Hematopoietic multipotent progenitor cell treated with erythropoietin and hydrocortisone succinate and interleukin-3 and kit ligand, for 15 days (in vitro differentiated cells): ENCODE measurements around the gene TOR2A.
"Not testable (repeated sequence)": the region's sequence is repeated elsewhere in the genome, so short reads cannot be mapped to it uniquely, and the experiment has no call there.

Experiments
- DNase-seq: peaks from one replicate; pipeline ENCODE4 v3.0.0-alpha.2; 2015; ENCODE audit warnings: low spot score

The TOR2A gene

DNA sequence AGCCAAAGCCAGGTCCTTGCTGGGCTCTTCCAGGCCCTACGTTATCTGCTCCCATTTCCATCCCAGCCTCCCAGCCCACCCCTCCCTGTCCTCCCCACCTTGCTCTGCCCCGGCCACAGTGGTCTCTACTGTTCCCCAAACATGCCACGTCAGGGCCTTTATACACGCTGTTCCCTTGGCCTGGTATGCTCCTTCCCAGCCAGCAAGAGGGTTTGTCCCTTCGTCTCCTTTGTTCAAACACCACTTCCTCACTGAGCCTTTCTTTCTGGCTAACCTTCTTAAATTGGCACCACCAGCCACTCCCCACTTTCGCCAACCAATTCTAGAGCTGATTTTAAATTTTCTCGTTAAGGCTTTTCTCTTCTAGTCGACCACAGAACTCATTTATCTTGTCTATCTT lies 33.6 kb upstream of the TOR2A start:
- DNase-seq: no peak

DNA sequence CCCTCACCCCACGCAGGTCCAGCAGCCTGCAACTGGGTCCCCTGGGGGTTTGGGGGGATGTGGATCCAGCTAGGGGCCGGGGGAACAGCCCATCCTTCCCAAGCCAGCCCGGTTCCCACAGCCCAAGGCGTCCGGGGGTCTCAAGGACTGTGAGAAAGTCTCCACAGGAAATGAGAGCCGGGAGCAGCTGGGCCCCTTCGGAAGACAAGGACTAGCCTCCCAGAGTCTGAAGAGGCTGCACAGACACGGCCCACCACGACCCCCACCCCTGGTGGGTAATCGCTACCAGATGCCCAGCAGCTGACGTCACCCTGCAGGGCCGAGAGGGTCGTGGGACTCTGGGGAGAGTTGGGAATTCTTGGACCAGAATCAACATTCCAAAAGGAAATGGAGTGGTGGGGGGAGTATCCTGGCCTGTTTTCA lies 32.8 kb upstream of the TOR2A start:
- DNase-seq: no peak

- no peak for DNase-seq
Measured at GRCh38 chr9:127767410-127767809, 32.3 kb upstream of the TOR2A start.

DNA sequence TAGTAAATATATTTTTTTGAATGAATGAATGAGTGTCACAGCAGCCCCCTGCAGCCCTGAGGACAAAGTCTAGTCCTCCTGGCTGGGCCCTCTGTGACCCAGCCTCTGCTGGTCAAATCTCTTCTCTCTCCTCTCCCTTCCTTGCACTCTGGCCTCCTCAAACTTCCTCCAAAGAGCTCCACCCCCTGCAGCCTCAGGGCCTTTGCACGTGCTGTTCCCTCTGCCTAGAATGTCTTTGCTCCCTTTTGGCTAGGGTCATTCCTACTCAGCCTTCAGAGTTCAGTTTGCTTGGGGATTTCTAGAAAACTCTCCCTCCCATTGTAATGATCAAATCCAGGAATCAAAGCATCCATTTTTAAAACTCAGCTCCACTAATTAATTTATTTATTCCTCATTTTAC lies 30.3 kb upstream of the TOR2A start:
- no peak for DNase-seq

GRCh38 chr9:127763918-127764384 lies 28.9 kb upstream of the TOR2A start:
- peak; percentile 40 for DNase-seq

DNA sequence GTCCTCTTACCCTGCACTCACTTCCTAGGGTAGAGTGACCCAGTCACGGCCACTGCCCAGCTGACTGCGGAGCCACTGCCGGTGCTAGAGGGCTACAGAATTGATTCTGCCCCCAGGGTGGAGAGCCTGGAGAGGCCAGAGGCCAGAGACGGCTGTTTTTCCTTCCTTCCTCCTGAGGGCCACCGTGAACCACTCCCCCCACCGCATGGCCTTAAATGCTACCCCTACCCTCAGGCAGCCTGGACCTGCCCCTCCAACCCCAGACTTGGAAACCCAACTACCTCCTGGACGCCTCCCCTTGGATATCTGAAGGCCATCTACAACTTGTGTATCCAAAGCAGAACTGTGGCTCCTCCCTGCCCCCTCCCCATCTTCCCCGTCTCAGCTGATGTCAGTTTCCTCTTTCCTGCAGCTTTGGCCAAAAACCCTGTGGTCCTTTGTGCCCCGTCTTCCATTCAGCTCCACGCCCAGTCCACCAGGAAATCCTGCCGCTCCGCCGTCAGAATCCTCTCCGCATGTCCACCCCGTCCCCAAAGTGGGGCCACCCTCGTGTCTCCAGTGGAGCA lies 27.1 kb upstream of the TOR2A start:
- DNase-seq: no peak

DNA sequence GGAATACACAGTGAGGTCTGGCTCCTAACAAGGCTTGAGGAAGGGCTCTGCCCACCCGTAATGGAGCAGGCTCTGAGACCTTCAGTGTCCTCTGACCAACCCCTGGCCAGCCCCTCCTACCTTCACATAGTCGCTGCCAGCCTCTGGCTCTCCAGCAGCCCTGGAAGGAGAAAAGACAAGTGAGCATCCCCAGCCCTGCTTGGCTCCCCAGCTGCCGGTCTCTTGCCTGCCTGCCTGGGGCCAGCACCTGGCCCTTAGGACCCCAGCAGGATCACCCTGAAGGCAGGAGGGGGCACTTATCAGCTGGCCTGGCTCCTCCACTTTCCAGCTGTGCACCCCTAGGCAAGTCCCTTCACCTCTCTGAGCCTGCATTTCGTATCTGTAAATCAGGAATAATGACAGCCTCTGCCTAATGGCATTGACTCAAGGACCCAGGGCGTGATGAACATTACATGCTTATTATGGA lies 26.4 kb upstream of the TOR2A start:
- DNase-seq: no peak

DNA sequence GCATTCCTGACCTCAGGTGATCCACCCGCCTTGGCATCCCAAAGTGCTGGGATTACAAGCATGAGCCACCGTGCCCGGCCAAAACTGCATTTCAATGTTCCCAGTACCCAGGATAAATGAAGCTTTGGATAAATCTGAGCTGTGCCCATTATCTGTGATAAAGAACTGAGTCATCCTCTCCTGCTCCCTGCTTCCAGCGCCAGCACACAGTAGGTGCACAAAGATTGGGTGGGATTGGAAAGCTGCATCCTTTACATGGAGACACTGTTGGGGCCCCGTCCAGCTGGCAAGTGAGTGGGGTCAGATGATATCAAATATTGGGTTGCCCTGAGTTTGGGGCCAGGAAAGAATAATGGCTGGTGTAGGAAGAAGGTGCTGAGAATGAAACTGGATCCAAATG lies 26.0 kb upstream of the TOR2A start:
- no peak for DNase-seq

- DNase-seq: no peak
Measured at GRCh38 chr9:127758843-127759242, 23.7 kb upstream of the TOR2A start.

- not testable (repeated sequence) for DNase-seq
Measured at GRCh38 chr9:127756776-127757175, 21.7 kb upstream of the TOR2A start.

- DNase-seq: no peak
Measured at GRCh38 chr9:127756233-127756632, 21.1 kb upstream of the TOR2A start.

- DNase-seq: no peak
Measured at GRCh38 chr9:127755061-127756060, 20.3 kb upstream of the TOR2A start.

- DNase-seq: no peak
Measured at GRCh38 chr9:127754099-127755060, 19.3 kb upstream of the TOR2A start.

- DNase-seq: no peak
Measured at GRCh38 chr9:127753622-127754021, 18.5 kb upstream of the TOR2A start.

DNA sequence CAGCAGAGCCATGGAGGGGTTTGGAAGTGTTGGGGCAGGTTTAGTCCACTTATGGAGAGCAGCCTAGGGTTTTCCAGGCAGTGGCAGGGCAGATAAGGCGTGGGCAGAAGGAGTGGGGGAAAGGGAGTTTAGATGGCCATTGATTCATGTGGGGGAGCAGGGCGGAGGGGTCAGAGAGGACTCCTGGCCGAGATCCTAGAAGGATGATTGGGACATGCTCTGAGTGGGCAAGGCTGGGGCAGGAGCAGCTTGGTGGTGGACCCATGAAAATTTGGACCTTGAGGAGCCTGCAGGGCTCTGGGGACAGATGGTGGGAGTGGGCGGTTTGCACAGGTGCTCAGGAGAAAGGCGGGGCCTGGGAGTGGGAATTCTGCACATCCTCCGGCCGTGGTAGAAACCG lies 18.1 kb upstream of the TOR2A start:
- DNase-seq: no peak

DNA sequence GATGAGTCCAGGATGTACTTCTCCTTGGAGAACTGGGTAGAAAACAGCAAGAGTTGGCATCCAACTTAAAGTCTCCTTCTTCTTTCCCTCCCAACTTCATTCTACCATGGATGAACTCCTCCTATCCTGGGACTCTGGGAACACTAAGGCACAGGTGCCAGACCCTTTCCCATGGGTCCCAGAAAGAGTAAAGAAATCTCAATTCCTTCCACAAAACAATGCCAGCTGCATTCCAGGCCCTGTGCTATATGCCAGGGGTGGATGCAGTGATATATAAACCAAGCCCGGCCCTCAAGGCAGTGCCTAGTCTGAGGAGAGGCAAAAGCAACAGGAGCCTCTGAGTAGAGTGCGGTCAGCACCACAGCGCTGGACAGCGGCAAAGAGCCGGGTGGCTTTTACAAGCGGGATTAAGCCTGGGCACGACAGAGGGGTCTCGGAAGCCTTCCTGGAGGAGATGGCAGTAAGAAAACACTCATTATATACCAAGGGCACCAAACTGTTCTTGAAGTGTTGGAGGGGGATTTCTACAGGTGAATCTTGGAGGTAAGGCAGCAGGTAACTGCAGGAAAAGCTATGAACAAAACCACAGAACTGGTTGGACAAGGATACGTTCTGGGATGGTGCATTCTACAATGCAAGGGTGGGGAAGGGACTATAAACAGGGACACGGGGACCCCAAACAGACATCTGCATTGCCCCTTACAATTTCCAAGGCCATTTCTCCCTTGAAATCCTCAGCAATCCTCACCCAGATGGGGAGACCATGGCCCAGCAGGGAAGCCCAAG lies 16.4 kb upstream of the TOR2A start:
- no peak for DNase-seq

GRCh38 chr9:127749090-127749787 lies 14.1 kb upstream of the TOR2A start:
- no peak for DNase-seq

DNA sequence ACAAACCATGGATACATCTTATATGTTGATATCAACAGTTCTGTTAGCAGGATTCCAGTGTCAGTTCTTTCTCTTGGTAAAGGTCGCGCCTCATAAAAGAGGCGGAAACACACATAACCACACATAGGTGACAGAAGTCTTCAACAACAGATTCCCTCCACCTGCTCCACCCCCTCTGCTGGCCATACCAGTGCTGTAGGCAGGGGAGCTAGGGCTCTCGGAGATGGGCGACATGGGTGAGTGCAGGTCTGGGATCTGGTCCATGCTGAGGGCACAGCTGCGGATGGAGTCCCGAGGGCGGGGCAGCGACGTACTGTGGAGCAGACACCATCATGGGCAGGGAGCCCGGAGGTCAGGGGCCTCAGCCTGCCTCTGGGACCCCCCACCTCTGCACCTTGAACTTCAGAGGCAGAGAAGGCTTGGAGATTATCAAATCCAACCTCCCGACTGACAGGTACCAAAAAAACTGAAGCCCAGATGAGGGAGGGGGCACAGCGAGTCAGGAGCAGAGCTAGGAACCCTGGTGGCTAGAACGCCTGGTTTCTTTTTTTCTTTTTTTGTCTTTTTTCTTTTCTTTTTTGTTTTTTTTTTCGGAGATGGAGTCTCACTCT lies 12.0 kb upstream of the TOR2A start:
- DNase-seq: no peak

GRCh38 chr9:127744398-127745110 lies 9.5 kb upstream of the TOR2A start:
- no peak for DNase-seq
